Heart right ventricle (tissue), 16 donors: Measurements from ENCODE around the gene RGS6. TPM values are rescaled to one million over a fixed set of nuclear protein-coding genes. Genes with fewer than 3 reads are reported as not detected.

Source experiments
- ATAC-seq, 8 donors: fragments of 200-7000 bp; cut with Tn5 transposase; one replicate each; pipeline ENCODE4 v1.9.1; 2020; ENCODE audit warnings: mild to moderate bottlenecking in 8 of 8, moderate library complexity in 8 of 8, moderate number of reproducible peaks in 1 of 8
- DNase-seq, 2 donors: peaks; one replicate each; pipeline ENCODE4 v3.0.0-alpha.2; 2020
- H3K27ac ChIP-seq, 10 donors: fragments of 200-600 bp; sonication (generic) in 2 of 10; one replicate each; pipeline versions ENCODE4 v1.5.0 to v1.8.0; 2020 to 2022; ENCODE audit warnings: mild to moderate bottlenecking in 3 of 10
- H3K27me3 ChIP-seq, 7 donors: fragments of 200-600 bp; one replicate each; pipeline ENCODE4 v1.8.0; 2021 to 2022; ENCODE audit warnings: mild to moderate bottlenecking in 2 of 7
- H3K36me3 ChIP-seq, 9 donors: fragments of 200-600 bp; sonication (generic) in 1 of 9; one replicate each; pipeline versions ENCODE4 v1.5.0 to v1.8.0; 2020 to 2022; ENCODE audit warnings: mild to moderate bottlenecking in 2 of 9
- H3K4me1 ChIP-seq, 9 donors: fragments of 200-600 bp; sonication (generic) in 1 of 9; one replicate each; pipeline versions ENCODE4 v1.5.0 to v1.8.0; 2020 to 2022; ENCODE audit warnings: mild to moderate bottlenecking in 4 of 9
- H3K4me3 ChIP-seq, 10 donors: fragments of 200-600 bp; sonication (generic) in 2 of 10; one replicate each; pipeline versions ENCODE4 v1.5.0 to v1.8.0; 2020 to 2022; ENCODE audit warnings: mild to moderate bottlenecking in 7 of 10, moderate library complexity in 2 of 10
- H3K9me3 ChIP-seq, 11 donors: fragments of 200-600 bp in 10 of 11; sonication (generic) in 2 of 11; one replicate each; pipeline versions ENCODE4 v1.5.0 to v1.8.0; 2013 to 2022; ENCODE audit warnings: mild to moderate bottlenecking in 2 of 11, control low read depth in 1 of 11, moderate library complexity in 1 of 11
- WGBS, 2 donors: extraction: QIAGEN DNeasy Blood & Tissue Kit; methylation state at CpG; one replicate each; pipeline ENCODE4 v1.1.7; 2013; ENCODE audit warnings: inconsistent platforms in 1 of 2; 5-methylcytosine and 5-hydroxymethylcytosine counted together
- intact Hi-C, 10 donors: fragments of 100-400 bp; cut with DNase I; formaldehyde crosslinking; loops; one replicate each; pipeline versions ENCODE4 v1.11.1 to v1.14.2; 2022
- polyA plus RNA-seq, 2 donors: library from polyadenylated mRNA; stranded (reverse); fragments of 200-250 nt; gene quantifications; one replicate each; pipeline ENCODE4 v1.2.3, GENCODE V29; 2013
- total RNA-seq, 10 donors: library from RNA; stranded (reverse); fragmentation: NEBNext Ultra II Directional in 3 of 10; extraction: Animal tissue kit (Norgen Biotek cat#: 25700) in 3 of 10; gene quantifications; one replicate each; pipeline versions ENCODE4 v1.2.1 to v1.2.4, GENCODE V29; 2021 to 2023
- TF ChIP-seq, protein P1 (sequence below), 9 donors: fragments of 200-600 bp; sonication (generic) in 2 of 9; IDR thresholded peaks; one replicate each; pipeline versions ENCODE4 v1.5.0 to v1.8.0; 2021 to 2022; ENCODE audit warnings: antibody characterized with exemption in 9 of 9, mild to moderate bottlenecking in 5 of 9, moderate library complexity in 1 of 9
- donor health status: Arrhythmogenic right ventricular cardiomyopathy.
- donor health status: ischemic (EF 13 %, LVEDD 7.1; RV severe dilation, severe dysfunction).
- donor health status: healthy with polysubstance abuse.
- donor health status: DM: no; HTN: yes; CAD: no.
- donor health status: DM: no; HTN: no; CAD: no.
- donor health status: ischemic (EF 25% LVEDD 6.9; RV normal size, moderate dysfunction).
- donor health status: ischemic (EF 25% LVEDD 5.7; RV mildly dilated, moderate dysfunction).
- donor health status: healthy.
- donor health status: DM: yes; HTN: yes; CAD: no.
- donor health status: Ischemic cardiomyopathy.
- donor health status: ischemic (EF 35%, LVEDD 5.7; RV mildly dilated, moderate dysfunction).
- donor health status: nonischemic (EF 11% LVEDD 7.7; RV severe dilation, severe dysfunction).
- donor health status: DM: yes; HTN: yes; CAD: no.
- donor health status: PGD.
- donor health status: ischemic (EF 29% LVEDD 5.4; RV normal size, mild dysfunction).
- donor health status: nonischemic (EF 23%, LVEDD 6.1; RV moderate dilation, normal function).

The RGS6 gene
- total and polyA plus RNA-seq, 12 donors: 1.2 to 31.9 (median 19.0) TPM

DNA sequence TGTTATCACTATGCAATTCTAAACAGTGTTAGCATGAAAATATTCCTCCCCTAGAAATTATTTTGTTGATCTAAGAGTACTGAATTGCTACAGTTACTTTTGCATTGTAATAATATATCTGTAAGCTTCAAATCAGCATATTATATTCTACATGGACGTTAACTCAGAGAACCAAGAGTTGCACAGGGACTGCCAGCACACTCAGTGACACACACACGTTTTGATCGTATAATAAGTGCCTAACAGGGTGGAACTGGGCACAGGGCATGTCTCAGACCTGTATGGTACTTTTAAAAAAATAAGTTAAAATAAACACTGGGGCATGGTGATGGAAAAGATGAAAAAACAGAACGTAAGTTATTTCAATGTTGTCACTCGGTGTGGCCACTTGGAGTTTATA is 451.6 kb downstream of the RGS6 start:
- Histone ChIP-seq H3K27me3 (no peaks in the 10 kb centered on the region), H3K27ac (no peak overlapping the region), H3K4me1 (peaks cover 0 to 3% (median 0%) of the 10 kb centered on the region in 9 donors), H3K36me3 (no peaks in the 10 kb centered on the region), H3K4me3 (no peak overlapping the region), H3K9me3 (no peaks in the 10 kb centered on the region)
- ATAC-seq: no peak
- intact Hi-C loops: no loop called here
- DNase-seq: no peak
- TF ChIP-seq, protein P1, sequence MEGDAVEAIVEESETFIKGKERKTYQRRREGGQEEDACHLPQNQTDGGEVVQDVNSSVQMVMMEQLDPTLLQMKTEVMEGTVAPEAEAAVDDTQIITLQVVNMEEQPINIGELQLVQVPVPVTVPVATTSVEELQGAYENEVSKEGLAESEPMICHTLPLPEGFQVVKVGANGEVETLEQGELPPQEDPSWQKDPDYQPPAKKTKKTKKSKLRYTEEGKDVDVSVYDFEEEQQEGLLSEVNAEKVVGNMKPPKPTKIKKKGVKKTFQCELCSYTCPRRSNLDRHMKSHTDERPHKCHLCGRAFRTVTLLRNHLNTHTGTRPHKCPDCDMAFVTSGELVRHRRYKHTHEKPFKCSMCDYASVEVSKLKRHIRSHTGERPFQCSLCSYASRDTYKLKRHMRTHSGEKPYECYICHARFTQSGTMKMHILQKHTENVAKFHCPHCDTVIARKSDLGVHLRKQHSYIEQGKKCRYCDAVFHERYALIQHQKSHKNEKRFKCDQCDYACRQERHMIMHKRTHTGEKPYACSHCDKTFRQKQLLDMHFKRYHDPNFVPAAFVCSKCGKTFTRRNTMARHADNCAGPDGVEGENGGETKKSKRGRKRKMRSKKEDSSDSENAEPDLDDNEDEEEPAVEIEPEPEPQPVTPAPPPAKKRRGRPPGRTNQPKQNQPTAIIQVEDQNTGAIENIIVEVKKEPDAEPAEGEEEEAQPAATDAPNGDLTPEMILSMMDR (IDR thresholded peaks at IDR 0.05): no peak
- WGBS, 2 donors: 78 to 81% methylated on average over 5 of the region's 5 CpGs

DNA sequence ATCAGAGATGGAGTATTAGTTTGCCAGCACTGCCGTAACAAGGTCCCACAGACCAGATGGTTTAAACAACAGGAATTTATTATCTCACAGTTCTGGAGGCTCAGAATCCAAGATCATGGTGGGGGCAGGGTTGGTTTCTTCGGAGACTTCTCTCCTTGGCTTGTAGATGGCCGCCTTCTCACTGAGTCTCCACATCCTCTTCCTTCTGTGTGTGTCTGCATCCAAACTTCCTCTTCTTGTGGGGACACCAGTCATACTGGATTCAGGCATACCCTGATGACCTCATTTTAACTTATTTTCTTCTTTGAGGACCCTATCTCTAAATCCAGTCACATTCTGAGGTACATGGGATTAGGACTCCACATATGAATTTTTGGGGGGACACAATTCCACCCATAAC is 455.5 kb downstream of the RGS6 start:
- ATAC-seq (no peak), DNase-seq (no peak)
- Histone ChIP-seq H3K27ac (no peak overlapping the region), H3K9me3 (peaks cover 0 to 7% (median 0%) of the 10 kb centered on the region in 11 donors), H3K36me3 (no peaks in the 10 kb centered on the region), H3K4me3 (no peak overlapping the region), H3K4me1 (peaks cover 0 to 8% (median 0%) of the 10 kb centered on the region in 9 donors), H3K27me3 (no peaks in the 10 kb centered on the region)
- TF ChIP-seq, protein P1 (IDR thresholded peaks at IDR 0.05): no peak
- intact Hi-C loops: no loop called here
- 76 to 83% methylated on average over 3 of the region's 3 CpGs for whole genome bisulfite sequencing, 2 donors

DNA sequence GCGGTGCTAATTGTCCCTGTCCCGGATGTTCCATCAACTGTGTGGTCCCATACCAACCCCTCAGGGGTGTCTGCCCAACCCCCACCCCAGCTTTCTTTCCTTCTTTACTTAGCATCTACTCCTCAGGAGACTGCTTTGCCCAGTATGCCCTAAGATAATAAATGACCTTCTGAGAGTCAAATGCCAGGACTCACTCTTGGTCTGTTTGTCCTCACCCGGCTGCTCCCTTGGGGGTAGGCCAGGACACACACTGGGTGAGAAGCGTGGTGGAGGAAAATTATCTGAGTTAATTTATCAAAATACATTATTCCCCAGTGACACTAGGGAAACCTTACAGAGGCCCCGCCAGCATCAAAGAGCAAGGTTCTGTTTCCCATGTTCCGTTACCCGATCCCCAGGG is 457.0 kb downstream of the RGS6 start:
- no peak overlapping the region for H3K4me3 ChIP-seq
- ATAC-seq (peak in 5 of 8 donors; percentile 28 to 71 (median 50)), DNase-seq (peak in 1 of 2 donors; percentile 11)
- no peak overlapping the region for H3K27ac ChIP-seq
- no peaks in the 10 kb centered on the region for H3K36me3 ChIP-seq
- intact Hi-C loops: no loop called here
- TF ChIP-seq, protein P1 (IDR thresholded peaks at IDR 0.05): no peak
- H3K9me3 ChIP-seq: peaks cover 0 to 12% (median 4%) of the 10 kb centered on the region in 11 donors
- 59 to 60% methylated on average over 7 of the region's 7 CpGs for WGBS, 2 donors
- no peaks in the 10 kb centered on the region for H3K27me3 ChIP-seq
- H3K4me1 ChIP-seq: peaks cover 0 to 8% (median 0%) of the 10 kb centered on the region in 9 donors

DNA sequence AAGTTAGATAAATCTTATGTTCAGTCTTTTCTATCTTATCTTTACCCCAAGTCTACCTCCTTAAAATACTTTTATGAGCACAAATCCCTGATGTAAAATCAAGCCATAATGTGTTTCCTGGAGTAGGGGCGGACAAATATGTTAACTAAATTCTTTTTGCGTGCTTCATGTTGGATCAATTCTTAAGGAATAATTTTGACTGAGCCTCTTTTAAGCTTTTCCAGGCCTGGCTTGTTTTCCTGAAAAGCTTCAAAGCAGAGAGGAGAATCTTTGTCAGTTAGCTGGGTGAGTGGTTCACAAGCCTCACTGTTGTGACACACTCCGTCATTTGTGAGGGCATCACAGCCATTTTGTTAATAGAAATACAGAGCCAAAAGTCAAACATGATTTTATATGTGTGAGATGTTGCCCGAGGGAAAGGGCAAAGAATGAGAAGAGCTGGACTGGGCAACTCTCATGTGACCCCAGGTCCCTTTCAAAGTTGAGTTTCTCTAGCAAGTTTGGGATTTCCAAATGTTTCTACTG is 468.9 kb downstream of the RGS6 start:
- DNase-seq: no peak
- no peaks in the 10 kb centered on the region for H3K36me3 ChIP-seq
- intact Hi-C loops: no loop called here
- H3K27me3 ChIP-seq: no peaks in the 10 kb centered on the region
- H3K27ac ChIP-seq: no peak overlapping the region
- WGBS, 2 donors: 72 to 76% methylated on average over 4 of the region's 4 CpGs
- no peak for ATAC-seq
- TF ChIP-seq, protein P1 (IDR thresholded peaks at IDR 0.05): no peak
- no peak overlapping the region for H3K4me3 ChIP-seq
- peaks cover 0 to 5% (median 0%) of the 10 kb centered on the region in 11 donors for H3K9me3 ChIP-seq
- peaks cover 0 to 5% (median 0%) of the 10 kb centered on the region in 9 donors for H3K4me1 ChIP-seq
